ENCODE data around the gene FBXL2. TPM values are rescaled to one million over a fixed set of nuclear protein-coding genes. Genes with fewer than 3 reads are reported as not detected.

FBXL2 gene
- total RNA-seq, 3 donors from 2014 or later (not counting 1 experiment from before 2014, with no cell fraction given), result not detected

DNA sequence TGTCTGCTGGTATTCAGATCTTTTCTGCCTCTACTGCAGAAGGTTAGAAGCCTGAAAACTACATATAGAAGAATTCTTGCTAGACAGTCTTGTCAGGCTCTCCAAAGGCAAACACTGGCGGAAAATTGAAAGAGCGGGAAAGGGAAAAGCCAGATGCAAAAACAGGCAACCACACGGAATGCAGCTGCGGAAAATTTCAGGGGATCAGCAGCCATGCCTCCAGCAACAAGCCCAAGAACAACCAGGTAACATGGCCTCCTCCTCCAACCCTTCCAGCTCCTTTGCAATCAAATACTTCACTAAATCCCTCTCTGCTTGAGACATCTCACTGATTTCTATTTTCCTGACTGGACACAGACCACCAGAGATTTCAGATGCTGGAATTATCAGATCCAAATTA, 153.3 kb downstream of the FBXL2 start:
- peaks cover 66 to 70% of the 10 kb centered on the region in 2 donors for H3K4me1 Mint-ChIP-seq
- no peaks in the 10 kb centered on the region for H3K9me3 ChIP-seq (ENCODE audit: control insufficient read depth, insufficient read depth, low read length)
- WGBS (ENCODE audit: insufficient coverage), result 96% methylated on average over 4 of the region's 4 CpGs
- H3K27ac Mint-ChIP-seq, result peak overlapping the region; percentile 57 to 69
- no peaks in the 10 kb centered on the region for H3K27me3 Mint-ChIP-seq (ENCODE audit: low read depth in 2 of 2)
- no peaks in the 10 kb centered on the region for H3K27me3 ChIP-seq (ENCODE audit: control insufficient read depth, insufficient read depth, low read length)
- ATAC-seq (no peak), DNase-seq (no peak)
- H3K4me1 ChIP-seq (ENCODE audit: control insufficient read depth, insufficient read depth, low read length), result peaks cover 9% of the 10 kb centered on the region
- TF ChIP-seq, protein P1, sequence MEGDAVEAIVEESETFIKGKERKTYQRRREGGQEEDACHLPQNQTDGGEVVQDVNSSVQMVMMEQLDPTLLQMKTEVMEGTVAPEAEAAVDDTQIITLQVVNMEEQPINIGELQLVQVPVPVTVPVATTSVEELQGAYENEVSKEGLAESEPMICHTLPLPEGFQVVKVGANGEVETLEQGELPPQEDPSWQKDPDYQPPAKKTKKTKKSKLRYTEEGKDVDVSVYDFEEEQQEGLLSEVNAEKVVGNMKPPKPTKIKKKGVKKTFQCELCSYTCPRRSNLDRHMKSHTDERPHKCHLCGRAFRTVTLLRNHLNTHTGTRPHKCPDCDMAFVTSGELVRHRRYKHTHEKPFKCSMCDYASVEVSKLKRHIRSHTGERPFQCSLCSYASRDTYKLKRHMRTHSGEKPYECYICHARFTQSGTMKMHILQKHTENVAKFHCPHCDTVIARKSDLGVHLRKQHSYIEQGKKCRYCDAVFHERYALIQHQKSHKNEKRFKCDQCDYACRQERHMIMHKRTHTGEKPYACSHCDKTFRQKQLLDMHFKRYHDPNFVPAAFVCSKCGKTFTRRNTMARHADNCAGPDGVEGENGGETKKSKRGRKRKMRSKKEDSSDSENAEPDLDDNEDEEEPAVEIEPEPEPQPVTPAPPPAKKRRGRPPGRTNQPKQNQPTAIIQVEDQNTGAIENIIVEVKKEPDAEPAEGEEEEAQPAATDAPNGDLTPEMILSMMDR (IDR thresholded peaks at IDR 0.05), result no peak
- no peaks in the 10 kb centered on the region for H3K9me3 Mint-ChIP-seq
- intact Hi-C loops (cut with micrococcal nuclease), result no loop called here
- H3K4me3 ChIP-seq (ENCODE audit: low read length), result no peak overlapping the region
- no peaks in the 10 kb centered on the region for H3K36me3 Mint-ChIP-seq
- no peaks in the 10 kb centered on the region for H3K36me3 ChIP-seq (ENCODE audit: control insufficient read depth, insufficient read depth, low read length)
- H3K27ac ChIP-seq (ENCODE audit: low read length), result no peak overlapping the region
- no peak overlapping the region for H3K4me3 Mint-ChIP-seq

DNA sequence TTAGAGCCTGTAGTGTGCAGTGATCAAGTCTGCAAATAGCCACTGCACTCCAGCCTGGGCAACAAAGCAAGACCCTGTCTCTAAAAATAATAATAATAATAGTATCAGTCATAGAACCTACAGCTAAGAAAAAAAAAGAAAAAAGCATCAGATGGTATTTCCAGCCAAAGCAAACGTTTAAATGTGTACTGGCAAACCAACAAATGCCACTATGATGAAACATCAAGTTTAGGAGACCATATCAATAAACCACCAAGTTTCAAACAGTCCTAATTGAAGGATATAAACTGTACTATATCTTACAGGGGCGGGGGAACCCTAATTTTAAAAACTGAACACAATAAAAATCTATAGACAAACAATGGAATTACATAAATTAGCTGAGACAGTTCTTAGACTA, 156.6 kb downstream of the FBXL2 start:
- no CpG with 5 or more reads among the region's 2 CpGs for WGBS (ENCODE audit: insufficient coverage)

More for the DNA sequence above, 156.6 kb downstream of the FBXL2 start:
- ATAC-seq (no peak), DNase-seq (no peak)
- Mint-ChIP-seq H3K4me3 (no peak overlapping the region), H3K36me3 (no peaks in the 10 kb centered on the region), H3K9me3 (no peaks in the 10 kb centered on the region), H3K4me1 (peaks cover 72 to 73% of the 10 kb centered on the region in 2 donors), H3K27ac (no peak overlapping the region), H3K27me3 (ENCODE audit: low read depth in 2 of 2) (no peaks in the 10 kb centered on the region)
- Histone ChIP-seq H3K27me3 (ENCODE audit: control insufficient read depth, insufficient read depth, low read length) (no peaks in the 10 kb centered on the region), H3K9me3 (ENCODE audit: control insufficient read depth, insufficient read depth, low read length) (no peaks in the 10 kb centered on the region), H3K36me3 (ENCODE audit: control insufficient read depth, insufficient read depth, low read length) (no peaks in the 10 kb centered on the region), H3K4me3 (ENCODE audit: low read length) (no peak overlapping the region), H3K27ac (ENCODE audit: low read length) (no peak overlapping the region), H3K4me1 (ENCODE audit: control insufficient read depth, insufficient read depth, low read length) (peaks cover 22% of the 10 kb centered on the region)
- TF ChIP-seq, protein P1 (IDR thresholded peaks at IDR 0.05), result no peak
- intact Hi-C loops (cut with micrococcal nuclease), result no loop called here

Other genes with a start within 250 kb of the FBXL2 start
- gene GLB1, start 180.3 kb upstream of the FBXL2 start, total RNA-seq, result 10 to 100 TPM; 27.6 to 39.3 (median 35.2) TPM
- 10 to 100 TPM in 2 of 3 donors, 1 to 10 TPM in 1; 8.8 to 12.6 (median 12.0) TPM for gene TMPPE, start 180.3 kb upstream of the FBXL2 start, total RNA-seq
- gene CRTAP, start 163.4 kb upstream of the FBXL2 start, total RNA-seq, result 10 to 100 TPM; 32.4 to 38.2 (median 37.9) TPM
- gene SUSD5, start 58.6 kb upstream of the FBXL2 start, total RNA-seq, result not detected
- 10 to 100 TPM; 70.3 to 78.4 (median 76.7) TPM for gene UBP1, start 163.0 kb downstream of the FBXL2 start, total RNA-seq